ENCODE measurements around the gene ASTN2. TPM values are rescaled to one million over a fixed set of nuclear protein-coding genes. Genes with fewer than 3 reads are reported as not detected.

ASTN2 gene
- total RNA-seq, 1 donor from 2014 or later, result 0.53 TPM

GRCh38 chr9:117135501-117136098, 279.3 kb downstream of the ASTN2 start:
- H3K4me3 ChIP-seq (ENCODE audit: low read depth, low read length), result no peak overlapping the region
- FAIRE-seq (no peak), DNase-seq (ENCODE audit: low read depth) (no peak)
- no peaks in the 10 kb centered on the region for H3K27me3 ChIP-seq (ENCODE audit: control insufficient read depth, insufficient read depth, low read length)
- no peaks in the 10 kb centered on the region for H3K36me3 ChIP-seq (ENCODE audit: control insufficient read depth, insufficient read depth, low read length)
- TF ChIP-seq CTCF (IDR thresholded peaks at IDR 0.05; ENCODE audit: insufficient read depth, low read length, severe bottlenecking), result no peak

GRCh38 chr9:117134826-117135500, 279.9 kb downstream of the ASTN2 start:
- no peak overlapping the region for H3K4me3 ChIP-seq (ENCODE audit: low read depth, low read length)
- H3K27me3 ChIP-seq (ENCODE audit: control insufficient read depth, insufficient read depth, low read length), result no peaks in the 10 kb centered on the region
- no peak for DNase-seq (ENCODE audit: low read depth)
- H3K36me3 ChIP-seq (ENCODE audit: control insufficient read depth, insufficient read depth, low read length), result no peaks in the 10 kb centered on the region
- no peak for TF ChIP-seq CTCF (IDR thresholded peaks at IDR 0.05; ENCODE audit: insufficient read depth, low read length, severe bottlenecking)
- FAIRE-seq, result no peak

- Histone ChIP-seq H3K27me3 (ENCODE audit: control insufficient read depth, insufficient read depth, low read length) (no peaks in the 10 kb centered on the region), H3K4me3 (ENCODE audit: low read depth, low read length) (no peak overlapping the region), H3K36me3 (ENCODE audit: control insufficient read depth, insufficient read depth, low read length) (no peaks in the 10 kb centered on the region)
- DNase-seq (ENCODE audit: low read depth), result no peak
- TF ChIP-seq CTCF (IDR thresholded peaks at IDR 0.05; ENCODE audit: insufficient read depth, low read length, severe bottlenecking), result no peak
- no peak for FAIRE-seq
These were observed 288.0 kb downstream of the ASTN2 start for GRCh38 chr9:117126871-117127270.

- no peaks in the 10 kb centered on the region for H3K36me3 ChIP-seq (ENCODE audit: control insufficient read depth, insufficient read depth, low read length)
- FAIRE-seq (no peak), DNase-seq (ENCODE audit: low read depth) (no peak)
- no peaks in the 10 kb centered on the region for H3K27me3 ChIP-seq (ENCODE audit: control insufficient read depth, insufficient read depth, low read length)
- TF ChIP-seq CTCF (IDR thresholded peaks at IDR 0.05; ENCODE audit: insufficient read depth, low read length, severe bottlenecking), result no peak
- H3K4me3 ChIP-seq (ENCODE audit: low read depth, low read length), result no peak overlapping the region
These were observed 289.3 kb downstream of the ASTN2 start for GRCh38 chr9:117125531-117125930.

- DNase-seq (ENCODE audit: low read depth) (no peak), FAIRE-seq (no peak)
- H3K27me3 ChIP-seq (ENCODE audit: control insufficient read depth, insufficient read depth, low read length), result no peaks in the 10 kb centered on the region
- H3K4me3 ChIP-seq (ENCODE audit: low read depth, low read length), result no peak overlapping the region
- H3K36me3 ChIP-seq (ENCODE audit: control insufficient read depth, insufficient read depth, low read length), result no peaks in the 10 kb centered on the region
- TF ChIP-seq CTCF (IDR thresholded peaks at IDR 0.05; ENCODE audit: insufficient read depth, low read length, severe bottlenecking), result no peak
These were observed 291.1 kb downstream of the ASTN2 start for GRCh38 chr9:117123729-117124128.

Measured in bronchial epithelial cell (primary cell).